ENCODE data around the gene HNF1B.

HNF1B gene

GRCh38 chr17:37698911-37699255 lies 46.0 kb downstream of the HNF1B start (continued):
- TF ChIP-seq PATZ1 (CRISPR knock-in tag; IDR thresholded peaks at IDR 0.05; ENCODE audit: borderline replicate concordance) = no peak
- TF ChIP-seq ZFP30 (CRISPR knock-in tag; IDR thresholded peaks at IDR 0.05) = no peak
- no peak for TF ChIP-seq POU6F1 (CRISPR knock-in tag; IDR thresholded peaks at IDR 0.05; ENCODE audit: borderline replicate concordance, low read depth)
- TF ChIP-seq BACH2 (CRISPR knock-in tag; IDR thresholded peaks at IDR 0.05; ENCODE audit: borderline replicate concordance) = no peak
- no peak for TF ChIP-seq GLIS3 (CRISPR knock-in tag; IDR thresholded peaks at IDR 0.05)
- TF ChIP-seq TOX (CRISPR knock-in tag; IDR thresholded peaks at IDR 0.05; ENCODE audit: borderline replicate concordance) = no peak
- TF ChIP-seq RARB (CRISPR knock-in tag; IDR thresholded peaks at IDR 0.05) = no peak
- TF ChIP-seq CSRNP3 (CRISPR knock-in tag; IDR thresholded peaks at IDR 0.05) = no peak

DNA sequence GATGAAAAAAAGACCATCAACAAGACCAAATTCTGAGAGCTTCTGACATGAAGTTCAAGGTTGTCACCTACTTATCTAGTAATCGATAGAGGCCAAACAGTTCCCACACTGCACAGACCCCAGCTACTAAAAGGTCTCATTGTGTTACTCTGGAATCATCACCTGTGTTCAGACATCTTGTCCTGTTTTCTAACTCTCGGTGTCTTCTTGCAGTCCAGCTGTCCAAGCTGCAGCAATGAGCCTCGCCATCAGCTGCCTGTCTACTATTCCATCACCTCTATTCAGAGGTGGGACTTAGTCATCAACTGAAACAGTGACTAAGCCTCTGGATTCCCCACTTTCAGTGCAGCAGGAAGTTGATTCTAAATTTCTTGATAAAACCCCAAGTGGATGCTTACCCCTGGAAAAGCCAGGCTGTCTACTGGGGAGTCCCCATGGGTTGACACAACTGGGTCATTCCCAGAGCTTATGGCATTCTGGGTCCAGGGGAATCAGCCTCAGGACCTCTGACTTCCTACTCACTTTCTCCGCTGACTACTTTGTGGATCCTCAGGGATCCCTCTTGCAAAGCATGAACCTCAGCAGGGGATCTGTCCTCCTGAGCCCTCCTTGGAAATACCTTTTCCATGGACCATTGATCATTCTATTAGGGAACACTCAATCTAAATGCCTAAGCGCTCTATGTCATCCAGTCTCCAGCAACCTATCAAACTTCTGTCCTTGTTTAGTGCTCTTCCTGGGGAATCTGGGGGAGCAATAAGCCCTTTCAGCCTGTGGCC lies 46.5 kb downstream of the HNF1B start:
- TF ChIP-seq TOX (CRISPR knock-in tag; IDR thresholded peaks at IDR 0.05; ENCODE audit: borderline replicate concordance) (no peak), GLIS3 (CRISPR knock-in tag; IDR thresholded peaks at IDR 0.05) (no peak), RARB (CRISPR knock-in tag; IDR thresholded peaks at IDR 0.05) (no peak), ZFP30 (CRISPR knock-in tag; IDR thresholded peaks at IDR 0.05) (no peak)
- no peak for ATAC-seq

DNA sequence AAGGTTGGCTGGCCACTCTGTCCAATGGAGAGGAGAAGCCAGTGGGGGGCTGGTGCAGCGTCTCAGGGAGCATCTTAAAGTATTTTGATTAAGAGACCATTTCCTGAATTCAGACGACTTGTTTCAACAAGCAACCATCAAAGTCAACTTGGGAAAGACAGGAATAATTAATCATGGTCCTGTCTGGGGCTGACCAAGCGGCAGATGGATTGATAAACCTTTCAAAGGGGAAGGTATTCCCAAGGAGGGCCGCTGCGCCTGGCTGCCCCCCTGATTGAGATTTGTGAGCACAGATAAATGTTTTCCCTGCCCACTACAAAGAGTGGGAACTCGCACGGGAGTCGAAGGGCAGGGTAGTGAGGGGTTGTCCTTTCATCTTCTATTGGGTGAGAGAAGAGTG lies 47.5 kb downstream of the HNF1B start:
- TF ChIP-seq ISL1 (CRISPR knock-in tag; IDR thresholded peaks at IDR 0.05) = no peak
- no peak for TF ChIP-seq TOX (CRISPR knock-in tag; IDR thresholded peaks at IDR 0.05; ENCODE audit: borderline replicate concordance)
- TF ChIP-seq CSRNP3 (CRISPR knock-in tag; IDR thresholded peaks at IDR 0.05) = no peak
- TF ChIP-seq ZFP30 (CRISPR knock-in tag; IDR thresholded peaks at IDR 0.05) = no peak
- TF ChIP-seq, protein P1, sequence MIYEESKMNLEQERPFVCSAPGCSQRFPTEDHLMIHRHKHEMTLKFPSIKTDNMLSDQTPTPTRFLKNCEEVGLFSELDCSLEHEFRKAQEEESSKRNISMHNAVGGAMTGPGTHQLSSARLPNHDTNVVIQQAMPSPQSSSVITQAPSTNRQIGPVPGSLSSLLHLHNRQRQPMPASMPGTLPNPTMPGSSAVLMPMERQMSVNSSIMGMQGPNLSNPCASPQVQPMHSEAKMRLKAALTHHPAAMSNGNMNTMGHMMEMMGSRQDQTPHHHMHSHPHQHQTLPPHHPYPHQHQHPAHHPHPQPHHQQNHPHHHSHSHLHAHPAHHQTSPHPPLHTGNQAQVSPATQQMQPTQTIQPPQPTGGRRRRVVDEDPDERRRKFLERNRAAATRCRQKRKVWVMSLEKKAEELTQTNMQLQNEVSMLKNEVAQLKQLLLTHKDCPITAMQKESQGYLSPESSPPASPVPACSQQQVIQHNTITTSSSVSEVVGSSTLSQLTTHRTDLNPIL (CRISPR knock-in tag; IDR thresholded peaks at IDR 0.05; ENCODE audit: low read depth) = no peak
- TF ChIP-seq SNAI2 (CRISPR knock-in tag; IDR thresholded peaks at IDR 0.05) = no peak
- TF ChIP-seq TSHZ2 (CRISPR knock-in tag; IDR thresholded peaks at IDR 0.05) = no peak
- TF ChIP-seq RARB (CRISPR knock-in tag; IDR thresholded peaks at IDR 0.05) = no peak
- no peak for TF ChIP-seq GLIS3 (CRISPR knock-in tag; IDR thresholded peaks at IDR 0.05)
- TF ChIP-seq ZNF565 (CRISPR knock-in tag; conservative IDR thresholded peaks at IDR 0.05; ENCODE audit: low read depth) = no peak
- no peak for TF ChIP-seq CSDC2 (CRISPR knock-in tag; IDR thresholded peaks at IDR 0.05)
- no peak for TF ChIP-seq PATZ1 (CRISPR knock-in tag; IDR thresholded peaks at IDR 0.05; ENCODE audit: borderline replicate concordance)
- TF ChIP-seq ZNF8 (CRISPR knock-in tag; IDR thresholded peaks at IDR 0.05) = no peak
- TF ChIP-seq ZFP3 (CRISPR knock-in tag; IDR thresholded peaks at IDR 0.05) = no peak
- TF ChIP-seq ZNF70 (CRISPR knock-in tag; IDR thresholded peaks at IDR 0.05) = no peak
- no peak for ATAC-seq

Measured in SK-N-SH treated with all-trans-retinoic acid at 6 μM for 48 hours (cell line).